Epithelial cell of esophagus (primary cell): ENCODE results near the gene MOCS1.

Source experiments
- DNase-seq: peaks from one replicate; pipeline ENCODE4 v3.0.0; 2010; ENCODE audit warnings: low read depth
- H3K4me3 ChIP-seq: 2 replicates; pipeline ENCODE4 v1.5.1; 2011; ENCODE audit warnings: mild to moderate bottlenecking, low read length, control low read depth
- TF ChIP-seq, protein P1 (sequence below): IDR thresholded peaks from 2 replicates; pipeline ENCODE4 v1.5.1; 2011; ENCODE audit warnings: low read depth, mild to moderate bottlenecking, low read length, control low read depth, inconsistent platforms; ENCODE audit not compliant: insufficient read depth; ENCODE audit errors: missing control alignments

MOCS1 gene

DNA sequence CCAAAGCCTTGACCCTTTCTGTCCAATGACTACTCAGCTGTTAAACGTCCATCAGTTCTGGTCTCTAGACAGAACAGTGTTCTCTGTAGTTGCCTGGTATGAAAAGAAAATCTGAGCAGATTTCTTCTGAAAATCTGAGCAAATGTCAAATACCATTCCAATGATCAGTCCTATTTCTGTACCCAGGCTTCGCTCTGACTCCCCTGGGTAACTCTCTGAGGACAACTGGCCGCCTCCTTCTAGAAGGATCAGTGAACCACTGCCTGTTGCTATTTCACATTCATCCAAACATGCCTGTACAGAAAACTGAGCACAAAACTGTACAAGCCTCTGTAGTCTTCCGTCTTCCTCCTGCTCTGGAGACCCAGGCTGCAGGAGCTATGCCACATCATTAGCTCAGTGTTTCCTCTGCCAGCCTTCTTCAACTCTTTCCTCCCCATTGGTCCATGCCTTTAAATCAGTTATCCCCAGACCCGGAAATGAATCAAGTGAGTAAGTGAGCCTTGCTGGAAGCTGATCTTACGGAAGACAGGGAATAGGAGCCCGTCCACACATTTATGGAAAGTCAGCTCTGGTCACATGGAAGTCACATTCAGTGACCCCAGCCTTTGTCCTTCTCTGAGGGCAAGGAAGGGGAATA, 78.8 kb downstream of the MOCS1 start:
- no peak for DNase-seq
- no peak overlapping the region for H3K4me3 ChIP-seq
- TF ChIP-seq, protein P1, sequence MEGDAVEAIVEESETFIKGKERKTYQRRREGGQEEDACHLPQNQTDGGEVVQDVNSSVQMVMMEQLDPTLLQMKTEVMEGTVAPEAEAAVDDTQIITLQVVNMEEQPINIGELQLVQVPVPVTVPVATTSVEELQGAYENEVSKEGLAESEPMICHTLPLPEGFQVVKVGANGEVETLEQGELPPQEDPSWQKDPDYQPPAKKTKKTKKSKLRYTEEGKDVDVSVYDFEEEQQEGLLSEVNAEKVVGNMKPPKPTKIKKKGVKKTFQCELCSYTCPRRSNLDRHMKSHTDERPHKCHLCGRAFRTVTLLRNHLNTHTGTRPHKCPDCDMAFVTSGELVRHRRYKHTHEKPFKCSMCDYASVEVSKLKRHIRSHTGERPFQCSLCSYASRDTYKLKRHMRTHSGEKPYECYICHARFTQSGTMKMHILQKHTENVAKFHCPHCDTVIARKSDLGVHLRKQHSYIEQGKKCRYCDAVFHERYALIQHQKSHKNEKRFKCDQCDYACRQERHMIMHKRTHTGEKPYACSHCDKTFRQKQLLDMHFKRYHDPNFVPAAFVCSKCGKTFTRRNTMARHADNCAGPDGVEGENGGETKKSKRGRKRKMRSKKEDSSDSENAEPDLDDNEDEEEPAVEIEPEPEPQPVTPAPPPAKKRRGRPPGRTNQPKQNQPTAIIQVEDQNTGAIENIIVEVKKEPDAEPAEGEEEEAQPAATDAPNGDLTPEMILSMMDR: no peak
